Left lung (tissue), 10 donors: ENCODE results near the gene LCOR. TPM values are rescaled to one million over a fixed set of nuclear protein-coding genes. Genes with fewer than 3 reads are reported as not detected.

Experiments
- ATAC-seq: fragments of 200-7000 bp; cut with Tn5 transposase; one replicate; pipeline ENCODE4 v1.9.1; 2020; ENCODE audit warnings: moderate library complexity
- DNase-seq, 4 donors: peaks; one replicate each; pipeline ENCODE4 v3.0.0-alpha.2; 2013 to 2020
- H3K27ac ChIP-seq, 2 donors: fragments of 200-600 bp; sonication (generic) in 1 of 2; one replicate each; pipeline versions ENCODE4 v1.5.0 to v1.8.0; 2020 to 2021
- H3K27me3 ChIP-seq, 2 donors: fragments of 200-600 bp; sonication (generic) in 1 of 2; one replicate each; pipeline versions ENCODE4 v1.5.0 to v1.8.0; 2020 to 2021
- H3K36me3 ChIP-seq, 2 donors: fragments of 200-600 bp; sonication (generic) in 1 of 2; one replicate each; pipeline versions ENCODE4 v1.5.0 to v1.8.0; 2020 to 2021
- H3K4me1 ChIP-seq, 2 donors: fragments of 200-600 bp; one replicate each; pipeline ENCODE4 v1.8.0; 2021
- H3K4me3 ChIP-seq, 2 donors: fragments of 200-600 bp; sonication (generic) in 1 of 2; one replicate each; pipeline versions ENCODE4 v1.5.0 to v1.8.0; 2020 to 2021; ENCODE audit warnings: mild to moderate bottlenecking in 1 of 2
- H3K9me3 ChIP-seq, 2 donors: fragments of 200-600 bp; sonication (generic) in 1 of 2; one replicate each; pipeline versions ENCODE4 v1.5.0 to v1.8.0; 2020 to 2021
- intact Hi-C, 2 donors: fragments of 100-400 bp; cut with DNase I; formaldehyde crosslinking; loops; one replicate each; pipeline versions ENCODE4 v1.11.2 to v1.14.2; 2022
- polyA plus RNA-seq, 6 donors: library from polyadenylated mRNA; unstranded; fragments of 120-200 nt; gene quantifications; one replicate each; pipeline ENCODE4 v1.2.1, GENCODE V29; 2013; ENCODE audit not compliant: insufficient read length in 6 of 6
- total RNA-seq, 2 donors: library from RNA; stranded (reverse); fragmentation: NEBNext Ultra II Directional; extraction: Animal tissue kit (Norgen Biotek cat#: 25700); gene quantifications; one replicate each; pipeline ENCODE4 v1.2.1, GENCODE V29; 2021
- TF ChIP-seq, protein P1 (sequence below), 2 donors: fragments of 200-600 bp; sonication (generic) in 1 of 2; IDR thresholded peaks; one replicate each; pipeline versions ENCODE4 v1.5.0 to v1.8.0; 2021; ENCODE audit warnings: antibody characterized with exemption in 2 of 2
- donor health status: DM: no; HTN: yes; CAD: no.
- donor health status: DM: no; HTN: no; CAD: no.

LCOR gene
- total and polyA plus RNA-seq, 8 donors: 20.8 to 29.6 (median 22.9) TPM

GRCh38 chr10:96912405-96912804 lies 80.3 kb downstream of the LCOR start:
- Histone ChIP-seq H3K36me3 (peaks cover 0 to 31% of the 10 kb centered on the region in 2 donors), H3K4me3 (no peak overlapping the region), H3K27ac (no peak overlapping the region), H3K27me3 (no peaks in the 10 kb centered on the region), H3K4me1 (no peaks in the 10 kb centered on the region), H3K9me3 (no peaks in the 10 kb centered on the region)
- TF ChIP-seq, protein P1, sequence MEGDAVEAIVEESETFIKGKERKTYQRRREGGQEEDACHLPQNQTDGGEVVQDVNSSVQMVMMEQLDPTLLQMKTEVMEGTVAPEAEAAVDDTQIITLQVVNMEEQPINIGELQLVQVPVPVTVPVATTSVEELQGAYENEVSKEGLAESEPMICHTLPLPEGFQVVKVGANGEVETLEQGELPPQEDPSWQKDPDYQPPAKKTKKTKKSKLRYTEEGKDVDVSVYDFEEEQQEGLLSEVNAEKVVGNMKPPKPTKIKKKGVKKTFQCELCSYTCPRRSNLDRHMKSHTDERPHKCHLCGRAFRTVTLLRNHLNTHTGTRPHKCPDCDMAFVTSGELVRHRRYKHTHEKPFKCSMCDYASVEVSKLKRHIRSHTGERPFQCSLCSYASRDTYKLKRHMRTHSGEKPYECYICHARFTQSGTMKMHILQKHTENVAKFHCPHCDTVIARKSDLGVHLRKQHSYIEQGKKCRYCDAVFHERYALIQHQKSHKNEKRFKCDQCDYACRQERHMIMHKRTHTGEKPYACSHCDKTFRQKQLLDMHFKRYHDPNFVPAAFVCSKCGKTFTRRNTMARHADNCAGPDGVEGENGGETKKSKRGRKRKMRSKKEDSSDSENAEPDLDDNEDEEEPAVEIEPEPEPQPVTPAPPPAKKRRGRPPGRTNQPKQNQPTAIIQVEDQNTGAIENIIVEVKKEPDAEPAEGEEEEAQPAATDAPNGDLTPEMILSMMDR (IDR thresholded peaks at IDR 0.05): no peak
- intact Hi-C loops: no loop called here
- DNase-seq: no peak
- no peak for ATAC-seq

- Histone ChIP-seq H3K9me3 (no peaks in the 10 kb centered on the region), H3K4me3 (no peak overlapping the region), H3K27me3 (no peaks in the 10 kb centered on the region), H3K4me1 (no peaks in the 10 kb centered on the region), H3K27ac (no peak overlapping the region), H3K36me3 (peaks cover 0 to 31% of the 10 kb centered on the region in 2 donors)
- intact Hi-C loops: no loop called here
- DNase-seq (no peak), ATAC-seq (no peak)
- TF ChIP-seq, protein P1 (IDR thresholded peaks at IDR 0.05): no peak
These were observed 81.8 kb downstream of the LCOR start for GRCh38 chr10:96913906-96914305.

DNA sequence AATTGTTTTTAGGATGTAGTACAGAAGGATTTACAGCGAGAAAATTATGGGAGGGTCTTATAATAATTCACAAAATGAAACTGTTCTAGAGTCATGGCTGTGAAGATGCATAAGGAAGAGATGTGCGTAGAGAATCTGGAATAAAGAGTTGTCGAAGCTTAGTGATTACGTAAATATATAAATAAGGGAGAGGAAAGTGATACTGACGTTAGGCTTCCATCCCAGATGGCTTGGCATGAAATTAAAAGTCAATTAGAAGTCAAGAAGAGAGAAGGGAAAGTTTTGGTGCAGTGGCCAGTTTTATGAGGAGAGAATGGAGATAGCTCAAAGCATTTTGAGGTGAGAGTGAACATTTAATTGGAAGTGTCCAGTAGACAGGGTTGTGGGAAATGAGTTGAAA lies 85.5 kb downstream of the LCOR start:
- TF ChIP-seq, protein P1 (IDR thresholded peaks at IDR 0.05): no peak
- DNase-seq: no peak

DNA sequence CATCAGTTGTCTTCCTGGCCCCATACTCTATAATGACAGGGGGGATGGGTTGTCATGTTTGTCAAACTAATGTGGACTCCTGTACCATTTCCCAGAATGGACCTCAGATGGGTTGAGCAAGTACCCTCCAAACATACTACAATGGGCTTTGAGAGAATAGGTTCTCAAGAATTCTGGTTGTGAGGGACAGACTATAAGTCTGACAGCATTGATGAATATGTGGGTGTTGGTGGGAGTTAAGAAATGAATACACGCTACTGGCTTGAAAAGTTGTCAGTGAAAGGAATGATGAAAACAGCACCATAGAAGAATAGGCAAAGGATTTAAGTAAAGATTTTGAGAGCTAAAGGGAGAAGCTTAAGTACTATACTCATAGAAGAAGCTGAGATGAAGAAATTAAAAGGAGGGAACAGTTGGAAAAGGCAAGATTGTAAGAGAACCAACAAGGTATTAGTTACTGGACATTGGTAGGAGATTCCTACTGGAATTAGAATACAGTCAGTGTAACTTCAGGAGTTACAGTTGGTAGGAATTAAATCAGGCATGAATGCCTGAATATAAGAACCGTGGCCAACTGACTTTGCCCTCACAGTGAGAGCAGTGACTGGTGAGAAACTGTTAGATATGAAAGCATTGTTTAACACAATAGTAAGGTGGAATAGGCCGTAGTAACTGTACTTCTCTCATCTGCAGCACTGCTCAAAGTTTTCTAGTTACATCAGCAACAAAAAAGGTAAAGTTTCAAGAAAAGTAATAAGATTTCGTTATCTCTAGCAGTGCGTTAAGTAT lies 86.3 kb downstream of the LCOR start:
- TF ChIP-seq, protein P1 (IDR thresholded peaks at IDR 0.05): no peak
- Histone ChIP-seq H3K4me3 (no peak overlapping the region), H3K9me3 (no peaks in the 10 kb centered on the region), H3K27ac (no peak overlapping the region), H3K36me3 (peaks cover 0 to 26% of the 10 kb centered on the region in 2 donors), H3K27me3 (no peaks in the 10 kb centered on the region), H3K4me1 (peaks cover 0 to 9% of the 10 kb centered on the region in 2 donors)
- DNase-seq (no peak), ATAC-seq (no peak)
- intact Hi-C loops: no loop called here

More for the DNA sequence above, 85.5 kb downstream of the LCOR start:
- Histone ChIP-seq H3K9me3 (no peaks in the 10 kb centered on the region), H3K4me1 (peaks cover 0 to 9% of the 10 kb centered on the region in 2 donors), H3K4me3 (no peak overlapping the region), H3K27ac (no peak overlapping the region), H3K36me3 (peaks cover 0 to 26% of the 10 kb centered on the region in 2 donors), H3K27me3 (no peaks in the 10 kb centered on the region)
- ATAC-seq: no peak
- intact Hi-C loops: no loop called here

DNA sequence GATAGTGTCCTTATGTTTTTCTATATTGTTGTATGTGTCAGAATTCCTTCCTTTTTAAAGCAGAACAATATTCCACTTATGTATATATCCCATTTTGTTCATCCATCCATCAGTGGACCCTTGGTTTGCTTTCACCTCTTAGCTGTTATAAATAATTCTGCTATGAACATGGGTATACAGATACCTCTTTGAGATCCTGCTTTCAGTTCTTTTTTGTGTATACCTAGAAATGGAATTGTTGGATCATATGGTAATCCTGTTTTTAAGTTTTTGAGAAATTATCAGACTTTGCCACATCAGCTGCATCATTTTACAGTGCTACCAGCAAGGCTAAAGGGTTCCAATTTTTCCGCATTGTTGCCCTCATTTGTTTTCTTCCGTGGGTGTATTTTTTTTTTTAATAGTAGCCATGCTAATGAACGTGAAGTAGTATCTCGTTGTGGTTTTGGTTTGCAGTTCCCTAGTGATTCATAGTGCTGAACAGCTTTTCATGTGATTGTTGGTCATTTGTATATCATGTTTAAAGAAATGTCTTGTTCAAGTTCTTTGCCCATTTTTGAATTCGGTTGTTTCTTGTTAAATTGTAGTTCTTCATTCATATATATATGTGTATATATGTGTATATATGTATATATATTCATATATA lies 87.8 kb downstream of the LCOR start:
- ATAC-seq: no peak
- intact Hi-C loops: no loop called here

More for the DNA sequence above, 87.8 kb downstream of the LCOR start:
- H3K27me3 ChIP-seq: no peaks in the 10 kb centered on the region
- TF ChIP-seq, protein P1 (IDR thresholded peaks at IDR 0.05): no peak
- H3K4me1 ChIP-seq: peaks cover 0 to 9% of the 10 kb centered on the region in 2 donors
- no peak overlapping the region for H3K4me3 ChIP-seq
- no peaks in the 10 kb centered on the region for H3K9me3 ChIP-seq
- H3K36me3 ChIP-seq: peaks cover 0 to 19% of the 10 kb centered on the region in 2 donors
- no peak for DNase-seq
- no peak overlapping the region for H3K27ac ChIP-seq
